Fibroblast of skin of back (primary cell): Measurements from ENCODE around the gene EHBP1.

Experiments used
- DNase-seq: peaks from one replicate; pipeline ENCODE4 v3.0.0-alpha.2; 2013

Gene EHBP1

DNA sequence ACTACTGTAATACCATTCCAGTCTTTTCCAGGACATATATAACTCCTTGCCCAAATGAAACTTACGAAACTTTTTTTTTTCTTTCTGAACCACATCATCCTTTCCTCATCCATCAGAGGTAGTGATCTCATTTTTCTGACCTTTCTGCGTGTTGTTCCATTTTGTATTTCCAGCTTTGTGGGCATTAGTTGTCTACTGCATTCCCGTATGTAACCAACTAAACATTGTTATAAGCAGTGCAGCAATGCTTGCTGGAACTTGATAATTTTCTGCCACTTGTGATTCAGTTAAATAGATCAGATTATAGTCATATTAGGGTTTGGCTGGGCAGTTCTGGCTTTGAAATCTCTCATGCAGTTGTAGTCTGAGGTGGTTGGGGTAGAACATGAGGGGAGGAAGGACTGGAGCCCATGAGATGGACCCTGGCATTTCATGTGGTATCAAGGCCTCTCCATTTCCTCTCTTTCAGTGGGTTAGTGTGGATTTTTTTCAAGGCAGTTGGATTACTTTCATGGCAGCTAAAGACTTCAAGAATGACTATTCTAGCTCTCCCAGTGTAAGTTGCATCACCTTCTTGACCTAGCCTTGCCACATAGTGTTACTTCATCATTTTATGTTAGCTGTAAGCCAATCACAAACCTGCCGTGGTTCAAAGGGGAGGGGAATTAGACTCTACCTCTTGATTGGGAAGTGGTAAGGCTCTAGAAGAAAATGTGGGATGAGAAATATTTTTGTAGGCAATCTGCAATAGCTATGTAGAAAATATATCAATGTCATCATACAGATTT is 80.5 kb downstream of the EHBP1 start:
- DNase-seq, result no peak

DNA sequence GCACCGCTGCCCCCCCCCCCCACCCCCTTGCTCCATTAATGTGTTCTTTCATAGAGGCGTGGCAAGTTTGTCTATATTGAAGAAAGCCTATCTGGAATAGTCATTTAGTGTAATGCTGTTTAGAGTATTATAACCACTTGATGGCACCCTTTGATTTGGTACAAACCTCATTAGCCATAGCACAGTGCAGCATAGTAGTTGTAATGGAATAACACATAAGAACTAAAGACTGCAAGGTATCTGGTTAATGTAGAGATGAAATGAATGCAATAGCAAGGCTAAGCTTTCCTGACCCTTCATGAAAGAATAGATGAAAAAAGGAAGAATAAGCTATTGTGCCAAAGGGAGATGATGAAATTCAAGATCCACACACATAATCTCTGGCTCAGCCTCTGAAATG is 81.9 kb downstream of the EHBP1 start:
- peak; percentile 55 for DNase-seq

- no peak for DNase-seq
These were observed 84.0 kb downstream of the EHBP1 start for GRCh38 chr2:62789518-62789917.

DNA sequence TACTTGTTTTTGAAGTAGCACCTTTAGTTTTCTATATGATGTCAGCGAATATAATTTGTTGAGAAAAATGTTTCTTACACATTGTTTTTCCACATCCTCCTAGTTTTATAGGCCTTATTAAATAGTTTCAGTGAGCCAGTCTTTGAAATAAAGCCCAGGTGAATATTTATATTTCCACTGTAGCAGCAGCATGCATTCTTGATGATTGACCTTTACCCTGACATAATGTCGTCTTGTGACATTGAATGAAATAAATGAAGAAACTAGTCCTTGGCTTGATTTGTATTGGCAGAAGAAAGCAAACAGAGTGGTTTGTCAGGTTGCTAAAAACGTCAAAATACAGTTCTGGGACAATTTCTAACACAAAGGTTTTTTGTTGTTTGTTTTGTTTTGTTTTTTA is 84.4 kb downstream of the EHBP1 start:
- DNase-seq, result no peak

DNA sequence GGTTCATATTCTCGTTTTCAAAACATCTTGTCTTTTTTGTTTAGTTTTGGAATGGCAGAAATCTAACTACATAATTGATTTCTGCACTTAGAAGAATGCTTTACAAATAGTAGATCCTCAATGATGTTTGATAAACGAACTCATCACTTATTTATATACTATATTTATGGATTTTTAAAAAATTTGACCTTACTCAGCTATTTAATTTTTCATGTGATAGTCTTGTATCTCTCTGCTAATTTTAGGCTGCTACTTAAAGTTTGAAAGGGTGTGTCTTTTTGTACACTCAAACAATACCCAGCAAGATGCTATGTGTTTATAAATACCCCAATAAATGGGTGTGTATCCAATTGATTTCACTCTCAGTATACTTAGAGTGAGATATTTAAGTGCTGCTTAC is 86.9 kb downstream of the EHBP1 start:
- DNase-seq, result no peak

DNA sequence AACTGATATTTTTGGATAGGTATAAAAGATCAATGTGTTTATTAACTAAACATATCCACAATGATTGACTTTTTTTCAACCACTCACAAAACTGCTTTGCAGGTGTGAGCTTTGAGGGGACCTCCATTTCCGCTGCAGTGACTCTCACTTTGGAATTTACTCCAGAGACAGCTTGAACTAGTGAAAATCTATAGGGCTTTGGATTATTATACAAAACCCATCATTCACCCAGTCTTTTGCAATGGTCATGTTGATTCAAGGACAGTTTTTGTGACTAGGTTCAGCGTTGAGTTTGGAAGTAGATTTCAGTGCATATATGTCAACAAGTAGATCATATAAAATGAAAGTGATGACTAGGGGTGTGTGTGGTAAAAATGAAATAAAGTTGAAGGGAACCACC is 87.7 kb downstream of the EHBP1 start:
- no peak for DNase-seq

- DNase-seq, result peak; percentile 75
These were observed 89.3 kb downstream of the EHBP1 start for GRCh38 chr2:62794791-62795190.

GRCh38 chr2:62795341-62795740 is 89.8 kb downstream of the EHBP1 start:
- DNase-seq, result no peak

DNA sequence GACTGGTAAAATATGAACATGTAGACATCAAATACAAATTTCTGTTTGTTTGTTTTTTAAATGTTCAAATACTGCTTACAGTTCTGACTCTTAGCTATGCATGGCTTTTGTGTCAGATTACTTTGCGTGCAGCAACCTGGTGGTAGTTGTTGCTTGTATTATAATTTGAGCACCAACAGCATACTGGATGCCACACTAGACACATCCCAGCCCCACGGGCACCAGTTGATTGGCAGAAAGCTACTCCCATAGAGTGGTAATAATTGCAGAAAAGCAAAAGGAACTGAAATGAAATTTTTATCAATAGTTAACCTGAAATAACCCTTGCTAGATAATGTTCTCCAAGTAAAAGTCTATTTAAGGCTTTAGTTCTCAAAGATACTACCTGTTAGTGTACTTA is 91.6 kb downstream of the EHBP1 start:
- no peak for DNase-seq

DNA sequence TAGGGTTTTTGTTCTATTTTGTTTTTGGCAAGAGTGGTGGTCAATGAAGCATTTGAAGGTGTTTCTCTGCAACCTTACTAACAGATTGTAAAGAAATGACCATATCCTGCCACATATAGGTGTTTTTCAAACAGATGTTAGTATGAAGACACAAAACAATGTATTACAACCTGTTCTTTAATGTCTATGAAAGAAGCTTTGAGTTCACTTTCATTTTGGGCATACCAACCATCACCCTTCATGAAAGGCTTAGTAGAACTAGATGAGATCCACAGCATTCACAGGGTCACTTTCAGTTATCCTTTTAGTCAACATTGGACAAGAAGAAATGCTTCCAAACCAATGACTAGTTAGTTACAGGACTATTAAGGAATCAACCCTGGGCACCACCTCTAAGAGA is 95.1 kb downstream of the EHBP1 start:
- DNase-seq, result no peak

DNA sequence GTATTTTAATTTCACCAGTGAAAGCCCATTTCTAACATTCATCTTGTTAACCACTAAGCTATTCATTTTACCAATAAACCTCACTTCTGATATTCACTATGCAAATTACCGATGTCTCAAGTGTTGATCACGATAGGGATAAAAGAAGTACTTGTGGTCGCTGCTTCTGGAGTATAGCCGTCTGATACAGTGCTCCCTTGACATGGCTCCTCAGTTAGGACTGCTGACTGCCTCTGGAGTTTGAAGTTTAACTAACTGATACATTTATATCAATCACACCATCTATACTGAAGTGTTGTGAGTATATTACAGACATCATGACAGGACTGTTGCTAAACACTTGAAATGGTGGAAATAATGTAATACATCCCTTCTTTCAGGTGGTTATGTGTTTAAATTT is 95.6 kb downstream of the EHBP1 start:
- DNase-seq, result no peak

DNA sequence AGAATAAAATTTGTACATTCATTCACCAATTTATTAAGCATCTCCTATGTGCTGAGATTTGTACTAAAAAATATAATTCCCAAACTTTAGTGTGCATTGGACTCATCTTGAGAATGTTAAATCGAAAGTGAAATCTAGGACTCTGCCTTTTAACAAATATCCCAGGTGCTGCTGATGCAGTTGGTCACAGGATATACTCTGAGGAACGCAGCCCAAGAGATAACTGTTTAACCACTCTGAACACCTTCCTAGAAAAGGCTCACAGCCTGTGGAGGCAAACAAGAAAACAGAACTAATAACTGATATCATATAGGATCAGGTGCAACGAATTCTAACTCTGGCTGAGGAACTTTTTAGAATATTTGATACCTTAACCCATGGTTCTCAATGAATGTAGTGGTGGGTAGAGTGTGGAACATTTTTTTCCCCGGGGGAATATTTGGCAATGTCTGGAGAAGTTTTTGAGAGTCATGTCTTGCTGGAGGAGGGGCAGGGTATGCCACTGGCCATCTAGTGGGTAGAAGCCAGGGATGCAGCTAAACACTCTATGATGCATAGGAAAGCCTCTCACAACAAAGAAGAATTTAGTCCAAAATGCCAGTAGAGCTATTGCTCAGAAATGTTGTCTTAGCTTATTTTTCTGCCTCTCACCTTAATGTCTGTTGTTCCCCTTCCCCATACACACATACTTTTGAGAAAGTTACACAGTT is 96.5 kb downstream of the EHBP1 start:
- peak; percentile 65 for DNase-seq

GRCh38 chr2:62803961-62804360 is 98.4 kb downstream of the EHBP1 start:
- peak; percentile 86 for DNase-seq

DNA sequence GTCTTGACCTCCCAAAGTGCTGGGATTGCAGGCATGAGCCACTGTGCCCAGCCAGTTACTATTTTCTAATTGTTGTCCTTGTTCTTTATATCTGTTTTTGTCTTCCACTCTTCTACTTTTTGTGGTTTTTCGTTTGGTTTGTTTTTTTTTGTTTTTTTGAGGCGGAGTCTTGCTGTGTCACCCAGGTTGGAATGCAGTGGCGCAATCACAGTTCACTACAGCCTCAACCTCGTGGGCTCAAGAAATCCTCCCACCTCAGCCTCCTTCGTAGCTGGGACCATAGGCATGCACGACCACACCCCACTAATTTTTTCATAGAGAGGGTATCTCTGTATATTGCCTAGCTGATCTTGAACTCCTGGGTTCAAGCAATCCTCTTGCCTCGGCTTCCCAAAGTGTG is 100.7 kb downstream of the EHBP1 start:
- peak; percentile 25 for DNase-seq

- DNase-seq, result no peak
These were observed 103.0 kb downstream of the EHBP1 start for GRCh38 chr2:62808554-62808953.

- DNase-seq, result no peak
These were observed 105.6 kb downstream of the EHBP1 start for GRCh38 chr2:62811086-62811485.

GRCh38 chr2:62811972-62812371 is 106.5 kb downstream of the EHBP1 start:
- DNase-seq, result no peak

DNA sequence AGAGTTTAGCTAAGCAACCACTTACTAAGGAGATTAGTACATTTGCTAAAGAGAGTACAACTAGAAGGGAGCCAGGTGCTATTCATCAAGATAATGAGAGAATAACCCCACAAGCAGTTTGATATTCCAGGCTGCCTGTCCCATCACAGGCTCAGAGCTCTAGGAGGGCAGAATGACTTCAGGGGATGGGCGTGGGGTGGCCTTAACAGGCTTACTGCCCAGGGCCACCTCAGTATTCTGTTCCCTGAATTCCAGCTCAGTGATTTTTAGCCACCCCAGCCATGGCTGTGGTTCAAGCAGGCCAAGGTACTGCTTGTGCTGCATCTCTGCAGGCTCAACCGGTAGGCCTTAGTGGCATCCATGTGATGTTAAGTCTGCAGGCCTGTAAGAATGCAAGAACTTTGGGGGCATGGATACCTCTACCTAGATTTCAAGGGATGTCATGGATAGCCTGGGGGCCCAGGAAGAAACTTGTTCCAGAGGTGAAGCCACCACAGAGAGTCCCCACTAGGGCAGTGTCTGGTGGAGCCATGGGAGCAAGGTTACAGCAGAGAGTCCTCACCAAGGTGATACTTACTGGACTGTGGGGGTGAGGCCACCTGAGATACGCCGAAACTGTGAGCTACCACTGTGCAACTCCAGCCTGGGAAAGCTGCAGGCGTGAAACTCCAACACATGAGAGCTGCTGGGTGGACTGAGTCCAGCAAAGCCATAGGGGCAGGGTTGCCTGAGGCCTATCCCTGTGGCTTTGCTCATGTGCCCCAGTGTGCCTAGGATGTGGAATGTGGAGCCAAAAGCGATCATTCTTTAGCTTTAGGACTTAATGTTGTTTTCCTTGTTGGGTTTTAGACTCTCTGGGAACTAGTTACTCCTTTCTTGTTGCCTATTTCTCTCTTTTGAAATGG is 107.7 kb downstream of the EHBP1 start:
- no peak for DNase-seq

DNA sequence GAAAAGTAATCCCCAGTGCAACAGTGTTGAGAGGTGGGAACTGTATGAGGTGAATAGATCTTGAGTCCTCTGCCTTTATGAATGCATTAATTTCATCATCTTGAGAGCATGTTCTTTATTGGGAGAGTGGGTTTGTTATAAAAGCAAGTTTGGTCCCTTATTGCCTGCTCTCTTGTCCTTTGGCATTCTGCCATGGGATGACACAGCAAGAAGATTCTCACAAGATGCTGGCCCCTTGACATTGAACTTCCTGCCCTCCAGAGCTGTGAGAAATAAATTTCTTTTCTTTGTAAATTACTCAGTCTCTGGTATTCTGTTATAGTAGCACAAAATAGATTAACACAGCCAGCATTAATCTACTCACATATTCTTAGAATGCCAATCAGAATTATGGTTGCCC is 108.6 kb downstream of the EHBP1 start:
- peak; percentile 93 for DNase-seq

DNA sequence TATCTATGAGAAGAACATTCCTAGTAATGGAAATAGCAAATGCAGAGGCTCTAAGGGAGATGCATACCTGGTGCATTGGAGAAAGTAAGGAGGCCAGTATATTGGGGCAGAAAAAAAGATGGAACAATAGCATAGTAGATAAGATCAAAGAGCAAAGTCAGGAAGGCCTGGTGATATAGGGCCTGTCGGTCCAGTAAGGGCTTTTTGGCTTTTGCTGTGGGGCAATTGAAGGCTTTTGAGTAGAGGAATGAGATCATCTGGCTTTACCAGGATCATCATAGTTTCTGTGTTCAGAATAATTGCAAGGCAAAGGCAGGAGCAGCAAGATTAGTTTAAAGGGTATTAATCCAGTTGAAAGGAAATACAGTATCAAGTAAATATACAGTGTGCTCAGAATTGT is 111.8 kb downstream of the EHBP1 start:
- no peak for DNase-seq

DNA sequence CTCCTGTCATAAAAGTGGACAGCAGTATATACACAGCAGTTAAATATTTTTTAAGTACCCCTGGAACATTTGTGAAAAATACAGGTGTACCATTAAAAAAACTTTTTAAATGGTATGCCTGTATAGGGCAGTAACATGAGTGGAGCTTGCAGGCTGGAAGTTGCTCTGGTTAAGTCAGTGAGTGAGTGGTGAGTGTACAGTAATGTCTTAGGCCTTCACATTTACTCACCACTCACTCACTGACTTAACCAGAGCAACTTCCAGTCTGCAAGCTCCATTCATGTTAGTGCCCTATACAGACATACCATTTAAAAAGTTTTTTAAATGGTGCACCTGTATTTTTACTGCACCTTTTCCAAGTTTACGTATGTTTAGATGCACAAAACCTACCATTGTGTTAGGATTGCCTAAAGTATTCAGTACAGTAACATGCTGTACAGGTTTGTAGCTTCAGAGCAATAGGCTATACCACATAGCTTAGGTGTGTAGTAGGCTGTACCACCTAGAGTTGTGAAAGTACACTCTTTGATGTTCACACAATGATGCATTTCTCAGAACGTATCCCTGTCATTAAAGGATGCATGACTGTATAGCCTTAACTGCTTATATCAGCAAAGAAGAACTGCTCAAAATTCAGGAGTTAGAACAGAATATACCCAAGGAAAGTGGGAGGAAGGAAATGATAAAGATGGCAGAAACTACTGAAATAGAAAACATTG is 112.6 kb downstream of the EHBP1 start:
- peak; percentile 39 for DNase-seq

DNA sequence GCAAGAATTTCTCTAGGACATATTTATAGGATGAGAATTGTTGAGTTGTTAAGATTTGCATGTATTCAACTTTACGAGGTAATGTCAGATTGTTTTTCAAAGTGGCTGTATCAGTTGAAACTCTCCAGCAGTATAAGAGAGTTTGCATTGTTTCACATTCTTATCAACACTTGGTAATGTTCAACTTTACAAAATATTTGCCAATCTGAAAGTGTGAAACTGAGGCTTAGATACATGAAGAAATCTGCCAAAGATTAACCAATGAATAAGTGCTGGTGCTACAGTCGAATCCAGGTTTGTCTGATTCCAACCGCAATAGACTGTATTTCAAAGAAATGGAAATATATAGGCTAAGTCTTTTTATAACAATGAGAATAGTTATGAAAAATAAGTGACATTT is 117.0 kb downstream of the EHBP1 start:
- DNase-seq, result no peak

DNA sequence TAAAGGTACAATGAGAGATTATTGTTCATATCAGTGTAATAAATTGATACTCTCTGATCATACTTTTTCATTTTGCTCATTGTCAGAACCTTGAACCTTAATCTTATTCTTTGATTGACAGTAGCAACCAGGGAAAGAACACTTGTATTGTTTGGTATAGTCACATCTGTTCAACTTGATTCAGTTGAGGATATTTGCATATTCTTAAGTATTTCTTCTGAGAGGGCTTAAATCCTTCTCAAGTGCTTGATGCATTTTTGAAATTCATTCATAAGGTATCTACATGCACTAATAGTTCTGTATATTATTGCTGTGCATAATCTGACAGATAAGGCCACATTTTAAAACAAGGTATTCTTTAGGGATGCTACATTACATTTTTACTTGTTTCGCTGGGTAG is 118.9 kb downstream of the EHBP1 start:
- DNase-seq, result no peak
